8988T (cell line): ENCODE results near the gene ARL10.
A peak's percentile ranks its signal among the peaks of the same experiment; 100 is the strongest.

Source experiments
- DNase-seq: peaks from one replicate; pipeline ENCODE4 v3.0.0; 2011

The ARL10 gene

DNA sequence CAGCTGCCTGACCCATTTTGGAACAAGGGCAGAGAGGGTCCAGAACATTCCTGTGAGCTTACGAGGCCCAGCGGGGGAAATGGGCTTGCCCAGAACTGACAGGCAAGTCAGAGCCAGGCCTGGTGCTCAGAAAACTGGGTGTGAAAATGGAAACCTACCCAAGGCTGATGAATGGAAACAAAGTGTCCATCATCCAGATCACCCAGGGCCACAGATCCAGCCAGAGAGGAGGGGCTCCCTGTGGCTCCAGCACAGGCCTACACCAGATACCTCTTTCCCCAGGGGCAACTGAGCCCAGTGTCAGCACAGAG is 47.9 kb downstream of the ARL10 start:
- no peak for DNase-seq

DNA sequence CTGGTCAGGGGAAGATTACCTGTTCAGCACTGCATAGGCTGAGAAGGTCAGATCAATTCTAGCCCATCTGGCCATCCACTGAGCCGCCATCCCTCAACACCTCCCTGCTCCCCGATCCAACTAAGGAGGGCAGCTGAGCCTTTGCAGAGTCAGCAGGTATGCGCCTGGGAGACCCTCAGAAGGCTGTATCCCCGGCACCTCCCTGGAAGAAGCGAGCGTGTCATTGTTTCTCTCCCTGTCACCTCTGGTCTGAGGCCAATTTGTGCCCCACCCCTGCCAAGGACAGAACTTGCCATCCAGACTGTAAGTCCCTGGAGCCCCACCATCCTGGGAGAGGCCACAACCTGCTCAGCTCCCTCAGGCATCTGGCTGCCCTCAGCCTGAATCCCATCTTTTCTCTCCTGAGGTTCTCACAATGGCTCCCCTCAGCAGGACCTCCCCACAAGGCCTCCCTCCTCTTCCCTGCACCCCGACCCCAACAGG is 48.5 kb downstream of the ARL10 start:
- DNase-seq = no peak

DNA sequence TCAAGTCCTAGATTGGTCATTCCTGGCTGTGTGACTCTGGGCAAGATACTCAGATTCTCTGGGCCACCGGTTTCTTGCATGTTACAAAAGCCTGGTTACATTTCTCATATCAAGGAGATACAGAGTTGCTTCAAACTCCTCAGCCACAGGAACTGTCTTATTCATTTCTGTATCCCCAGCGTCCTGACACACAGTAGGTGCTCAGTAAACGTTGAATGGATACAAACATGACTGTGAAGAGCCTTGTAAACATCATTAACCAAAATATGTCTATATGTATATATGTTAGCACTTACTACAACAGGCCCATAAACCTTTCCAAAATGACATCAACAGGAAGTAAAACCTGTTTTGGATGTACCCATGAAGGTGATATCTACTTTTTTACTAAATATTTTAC is 49.4 kb downstream of the ARL10 start:
- no peak for DNase-seq

DNA sequence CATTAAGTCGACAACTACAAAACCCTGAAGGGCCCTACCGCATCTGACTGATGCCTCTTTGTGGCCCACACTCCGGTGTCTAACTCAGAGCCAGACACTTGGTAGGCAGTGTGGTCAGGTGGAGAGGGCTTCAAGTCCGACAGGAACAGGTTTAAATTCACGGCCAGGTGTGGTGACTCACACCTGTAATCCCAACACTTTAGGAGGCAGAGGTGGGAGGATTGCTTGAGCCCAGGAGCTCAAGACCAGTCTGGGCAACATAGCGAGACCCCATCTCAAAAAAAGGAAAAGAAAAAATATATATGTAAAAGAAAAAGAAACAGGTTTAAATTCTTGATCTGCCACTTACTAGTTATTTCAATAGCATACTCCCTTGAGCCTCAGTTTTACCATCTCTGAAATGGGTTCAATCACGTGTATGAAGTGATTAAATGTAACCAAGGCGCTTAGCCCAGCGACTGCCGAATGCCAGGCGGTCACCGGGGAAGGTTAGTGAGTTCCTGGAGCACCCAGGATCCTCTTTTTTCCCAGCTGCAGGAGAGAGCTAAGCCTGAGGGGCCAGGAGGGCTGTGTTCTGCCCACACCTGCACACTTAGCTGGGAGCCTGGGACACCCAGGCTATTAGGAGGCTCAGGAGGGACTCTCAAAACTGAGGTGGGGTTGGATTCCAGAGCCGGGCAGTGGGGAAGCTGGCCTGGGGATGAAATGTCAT is 50.1 kb downstream of the ARL10 start:
- DNase-seq = peak; percentile 83

DNA sequence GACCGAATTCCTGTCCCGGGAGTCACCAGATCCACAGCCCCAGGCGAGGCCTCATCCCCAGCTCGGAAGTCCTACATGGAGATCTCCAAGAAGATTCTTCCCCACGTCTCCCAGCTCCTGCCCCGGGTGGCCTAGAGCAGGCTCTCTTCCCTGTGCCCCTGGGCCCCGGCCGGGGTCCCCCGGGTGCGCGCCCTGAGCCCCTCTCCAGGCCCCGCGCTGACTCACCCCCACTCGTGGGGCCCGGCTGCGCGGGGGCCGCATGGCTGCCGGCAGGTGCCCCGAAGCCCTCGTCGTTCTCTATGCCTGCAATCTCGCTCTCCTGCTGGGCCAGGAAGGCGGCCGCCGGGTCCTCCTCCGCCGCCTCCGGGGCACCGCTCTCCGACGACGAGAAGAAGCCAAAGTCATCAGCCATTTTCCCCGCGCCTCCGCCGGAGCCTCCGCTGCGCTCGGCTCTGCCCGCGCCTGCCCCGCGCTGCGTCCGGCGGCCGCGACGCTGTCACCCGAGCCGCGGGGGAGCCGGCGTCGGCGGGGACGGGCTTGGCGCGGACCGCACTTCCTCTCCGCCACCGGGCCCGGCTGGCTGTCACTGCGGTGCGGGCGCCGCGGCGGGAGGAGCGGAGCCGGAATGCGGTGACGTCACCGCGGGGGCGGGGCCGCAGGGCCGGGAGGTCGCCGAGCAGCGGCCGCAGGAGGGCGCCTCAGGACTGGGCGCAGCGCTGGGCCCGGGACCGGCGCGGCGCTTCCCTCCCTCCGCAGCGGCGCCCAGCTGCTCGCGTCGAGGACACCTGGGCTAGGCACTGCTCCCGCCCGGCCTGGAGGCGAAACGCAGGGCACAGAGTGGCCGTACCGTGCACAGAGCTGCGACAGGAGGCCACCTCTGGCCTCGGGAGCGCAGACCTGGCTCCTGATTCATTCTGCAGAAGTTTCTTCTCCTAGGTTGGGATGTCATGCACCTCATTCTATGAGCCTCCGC is 51.0 kb downstream of the ARL10 start, which contains the start of gene CLTB:
Gene CLTB, minus strand, starts transcription at position 588 of the 973 bp plus-strand sequence. Its CDS starts 176 bp downstream, at position 412.
- peak; percentile 96 for DNase-seq

DNA sequence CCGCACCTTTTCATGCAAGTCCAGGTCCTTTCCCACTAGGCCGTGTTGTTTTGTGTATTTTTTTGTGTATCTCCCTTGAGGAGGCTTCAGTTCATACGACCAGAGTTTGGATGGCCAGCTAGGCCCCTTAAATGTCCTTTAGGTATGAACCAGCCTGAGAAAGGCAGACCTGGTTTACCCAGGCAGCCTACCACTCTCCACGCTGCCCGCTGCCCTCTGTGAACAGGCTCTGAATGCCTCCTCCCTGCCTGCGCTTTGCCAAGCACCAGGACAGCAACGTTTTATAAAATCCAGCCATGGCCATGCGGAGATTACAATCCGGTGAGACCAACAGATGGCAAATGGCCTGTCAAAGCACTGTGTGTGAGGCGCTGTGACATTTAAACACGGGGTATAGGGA is 51.7 kb downstream of the ARL10 start:
- no peak for DNase-seq

DNA sequence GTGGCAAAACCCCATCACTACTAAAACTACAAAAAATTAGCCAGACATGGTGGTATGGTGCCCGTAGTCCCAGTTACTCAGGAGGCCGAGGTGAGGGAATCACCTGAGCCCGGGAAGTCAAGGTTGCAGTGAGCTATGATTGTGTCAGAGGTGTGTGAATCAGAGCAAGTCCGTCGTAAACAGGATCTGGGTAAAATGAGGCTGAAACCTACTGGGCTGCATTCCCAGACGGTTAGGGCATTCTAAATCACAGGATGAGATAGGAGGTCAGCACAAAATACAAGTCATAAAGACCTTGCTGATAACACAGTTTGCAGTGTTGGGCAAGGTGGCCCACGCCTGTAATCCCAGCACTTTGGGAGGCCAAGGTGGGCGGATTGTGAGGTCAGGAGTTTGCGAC is 53.0 kb downstream of the ARL10 start:
- DNase-seq = no peak

DNA sequence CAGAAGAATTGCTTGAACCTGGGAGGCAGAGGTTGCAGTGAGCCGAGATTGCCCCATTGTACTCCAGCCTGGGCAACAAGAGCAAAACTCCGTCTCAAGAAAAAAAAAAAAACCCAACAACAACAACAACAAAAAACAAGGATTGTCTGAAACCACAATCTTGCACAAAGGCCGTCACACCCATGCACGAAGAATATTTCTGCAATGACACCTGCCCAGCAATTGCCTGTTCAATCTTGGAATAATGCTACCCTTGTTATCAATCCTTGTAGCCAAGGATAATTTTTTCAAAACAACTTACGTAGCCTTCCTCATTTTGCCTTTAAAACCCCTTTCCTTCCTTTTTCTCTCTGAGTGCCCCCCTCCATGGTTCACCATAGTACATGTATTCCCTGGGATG is 54.8 kb downstream of the ARL10 start:
- DNase-seq = no peak

DNA sequence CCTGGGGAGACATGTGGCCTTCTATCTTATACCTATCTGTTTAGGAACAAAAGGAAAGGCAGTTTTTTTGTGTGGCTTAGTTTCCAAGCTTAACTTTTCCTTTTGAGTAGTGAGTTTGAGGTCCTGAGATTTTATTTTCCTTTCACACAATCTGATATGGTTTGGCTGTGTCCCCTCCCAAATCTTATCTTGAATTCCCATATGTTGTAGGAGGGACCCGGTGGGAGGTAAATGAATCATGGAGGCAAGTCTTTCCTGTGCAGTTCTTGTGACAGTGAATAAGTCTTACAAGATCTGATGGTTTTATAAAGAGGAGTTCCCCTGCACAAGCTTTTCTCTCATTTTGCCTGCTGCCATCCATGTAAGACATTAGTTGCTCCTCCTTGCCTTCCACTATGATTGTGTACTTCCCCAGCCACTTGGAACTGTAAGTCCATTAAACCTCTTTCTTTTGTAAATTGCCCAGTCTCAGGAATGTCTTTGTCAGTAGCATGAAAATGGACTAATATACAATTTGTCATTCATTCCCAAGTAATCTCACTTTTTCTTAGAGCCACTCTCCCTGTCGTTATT is 55.8 kb downstream of the ARL10 start:
- DNase-seq = no peak

DNA sequence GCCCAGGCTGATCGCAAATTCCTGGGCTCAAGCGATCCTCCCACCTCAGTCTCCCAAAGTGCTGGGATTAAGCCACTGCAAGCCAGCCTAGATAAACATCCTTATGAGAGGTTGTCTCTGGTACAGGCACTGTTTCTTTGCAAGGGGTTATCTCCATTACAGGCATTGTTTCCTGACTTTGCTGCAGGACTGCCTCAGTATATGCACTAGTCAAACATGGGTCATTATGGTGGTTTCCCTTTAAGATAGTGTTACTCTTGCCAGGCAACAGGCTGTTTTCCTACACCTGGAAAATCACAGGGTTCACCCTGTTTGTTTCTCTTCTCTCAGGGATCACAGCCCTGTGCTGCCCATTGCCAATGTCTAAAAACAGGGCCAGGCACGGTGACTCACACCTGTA is 58.9 kb downstream of the ARL10 start:
- no peak for DNase-seq

DNA sequence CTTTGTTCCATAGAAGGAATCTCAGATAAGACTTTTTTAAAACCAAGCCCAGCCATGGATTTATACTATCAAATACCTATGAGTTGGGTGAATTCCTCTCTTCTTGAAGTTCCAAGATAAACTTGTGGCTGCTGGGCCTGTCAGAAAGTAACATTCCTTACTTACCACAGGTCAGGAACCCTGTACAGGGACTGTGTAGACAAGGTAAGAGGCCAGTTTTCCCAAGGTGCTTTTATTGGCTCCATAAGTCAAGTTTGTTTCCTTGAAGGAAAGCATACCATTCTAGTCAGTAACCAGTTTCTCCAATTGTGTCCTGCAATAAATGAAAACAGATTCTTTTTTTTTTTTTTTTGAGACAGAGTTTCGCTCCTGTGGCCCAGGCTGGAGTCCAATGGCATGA is 59.9 kb downstream of the ARL10 start:
- no peak for DNase-seq

DNA sequence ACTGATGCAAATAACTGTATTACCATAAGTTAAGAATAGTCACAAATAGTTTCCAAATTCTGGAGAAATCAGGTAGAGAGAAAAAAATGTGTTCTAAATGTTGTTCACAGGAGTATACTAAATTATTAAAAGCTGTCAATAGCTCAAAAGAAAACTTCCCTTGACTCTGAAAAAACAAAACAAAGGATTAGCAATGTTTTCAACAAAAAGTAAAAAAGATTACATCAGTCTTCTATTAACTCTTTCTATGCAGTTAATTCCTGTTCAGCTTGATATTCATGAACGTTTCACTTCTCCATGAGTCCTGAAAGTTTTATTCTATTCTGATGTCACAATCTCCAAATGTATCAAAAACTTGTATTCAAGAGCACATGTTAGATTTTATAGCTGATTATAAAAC is 60.5 kb downstream of the ARL10 start:
- no peak for DNase-seq

DNA sequence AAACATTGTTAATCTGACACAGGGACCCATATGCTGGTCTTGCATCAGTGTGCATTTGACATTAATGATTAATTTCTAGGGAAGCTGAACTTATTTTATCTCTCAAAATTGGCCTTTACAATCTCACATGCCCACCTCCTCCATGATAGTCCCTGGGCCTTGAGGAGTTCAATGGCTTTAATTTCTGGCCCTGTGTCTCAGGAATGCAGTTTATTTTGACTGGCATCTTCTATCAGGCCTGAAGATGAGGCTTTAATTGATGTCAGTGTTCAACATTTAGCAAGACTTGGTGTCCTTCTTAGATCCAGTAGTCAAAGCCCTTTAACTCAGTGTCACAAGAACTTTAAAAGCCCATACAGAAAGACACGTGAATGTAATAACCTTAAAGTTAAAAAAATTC is 61.6 kb downstream of the ARL10 start:
- no peak for DNase-seq

DNA sequence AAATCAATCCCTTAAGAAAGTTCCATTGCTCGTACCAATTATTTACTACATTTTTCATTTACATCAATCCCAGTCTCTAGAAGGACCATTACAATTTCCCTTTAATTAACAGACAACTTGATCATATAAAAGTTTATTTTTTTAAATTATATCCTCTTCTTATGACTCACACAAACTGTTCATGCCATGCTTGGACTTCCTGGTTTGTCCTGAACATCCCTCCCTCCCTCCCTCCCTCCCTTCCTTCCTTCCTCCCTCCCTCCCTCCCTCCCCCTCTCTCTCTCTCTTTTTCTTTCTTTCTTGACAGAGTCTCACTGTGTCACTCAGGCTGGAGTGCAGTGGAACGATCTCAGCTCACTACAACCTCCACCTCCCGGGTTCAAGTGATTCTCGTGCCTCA is 62.7 kb downstream of the ARL10 start:
- DNase-seq = no peak

DNA sequence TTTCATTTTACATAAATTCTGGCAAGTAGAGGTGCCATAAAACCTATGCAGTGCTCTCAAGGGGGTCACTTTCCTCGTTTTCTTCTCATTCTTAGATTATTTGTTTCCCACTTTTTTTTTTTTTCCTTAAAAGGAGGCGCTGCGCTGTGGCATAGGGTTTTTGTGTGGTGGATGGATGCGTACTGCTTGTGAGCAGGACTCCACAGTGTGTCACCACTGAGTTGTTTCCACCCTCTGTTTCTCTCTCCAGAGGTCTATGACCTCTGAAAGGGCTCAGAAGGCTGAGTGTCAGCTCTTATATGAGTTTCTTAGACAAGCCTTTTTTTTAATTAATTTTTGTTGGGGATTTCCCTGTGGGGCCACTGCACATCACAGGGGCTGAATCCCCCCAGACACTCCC is 64.7 kb downstream of the ARL10 start:
- no peak for DNase-seq
